ENCODE results near the gene SPDYE1.

SPDYE1 gene

DNA sequence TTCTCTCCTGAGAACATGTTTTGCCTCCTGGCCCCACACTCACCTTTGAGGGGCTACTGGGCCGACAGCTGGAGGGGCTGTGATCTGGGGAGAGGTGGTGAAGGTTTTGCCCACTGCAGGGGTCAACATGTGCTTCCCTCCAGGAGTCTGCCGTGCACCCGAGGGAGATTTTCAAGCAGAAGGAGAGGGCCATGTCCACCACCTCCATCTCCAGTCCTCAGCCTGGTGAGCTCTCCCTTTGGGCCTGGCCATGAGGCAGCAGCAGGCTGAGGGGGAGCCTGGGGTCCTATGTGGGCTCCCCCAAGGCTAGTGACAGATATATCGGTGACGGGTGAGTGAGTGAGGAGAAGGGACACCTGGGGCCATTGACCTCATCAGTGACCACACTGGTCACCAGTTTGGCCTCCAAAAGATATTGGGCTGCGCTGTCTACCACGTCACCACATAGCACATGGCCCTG is 61.1 kb downstream of the SPDYE1 start:
- H3K9me3 ChIP-seq (replicated peaks; ENCODE audit: low read length): no peaks in the 10 kb centered on the region
- H3K4me3 ChIP-seq (ENCODE audit: low read length): no peak overlapping the region
- no peak overlapping the region for H3K9ac ChIP-seq (ENCODE audit: low read depth, low read length)
- H3K4me2 ChIP-seq (ENCODE audit: low read length): no peak overlapping the region
- peaks cover 82% of the 10 kb centered on the region for H3K36me3 ChIP-seq (ENCODE audit: insufficient read depth, low read length)
- no peaks in the 10 kb centered on the region for H3K4me1 ChIP-seq (ENCODE audit: control insufficient read depth, insufficient read depth, low read length)
- no peaks in the 10 kb centered on the region for H3K27me3 ChIP-seq (ENCODE audit: control insufficient read depth, insufficient read depth, low read length)

DNA sequence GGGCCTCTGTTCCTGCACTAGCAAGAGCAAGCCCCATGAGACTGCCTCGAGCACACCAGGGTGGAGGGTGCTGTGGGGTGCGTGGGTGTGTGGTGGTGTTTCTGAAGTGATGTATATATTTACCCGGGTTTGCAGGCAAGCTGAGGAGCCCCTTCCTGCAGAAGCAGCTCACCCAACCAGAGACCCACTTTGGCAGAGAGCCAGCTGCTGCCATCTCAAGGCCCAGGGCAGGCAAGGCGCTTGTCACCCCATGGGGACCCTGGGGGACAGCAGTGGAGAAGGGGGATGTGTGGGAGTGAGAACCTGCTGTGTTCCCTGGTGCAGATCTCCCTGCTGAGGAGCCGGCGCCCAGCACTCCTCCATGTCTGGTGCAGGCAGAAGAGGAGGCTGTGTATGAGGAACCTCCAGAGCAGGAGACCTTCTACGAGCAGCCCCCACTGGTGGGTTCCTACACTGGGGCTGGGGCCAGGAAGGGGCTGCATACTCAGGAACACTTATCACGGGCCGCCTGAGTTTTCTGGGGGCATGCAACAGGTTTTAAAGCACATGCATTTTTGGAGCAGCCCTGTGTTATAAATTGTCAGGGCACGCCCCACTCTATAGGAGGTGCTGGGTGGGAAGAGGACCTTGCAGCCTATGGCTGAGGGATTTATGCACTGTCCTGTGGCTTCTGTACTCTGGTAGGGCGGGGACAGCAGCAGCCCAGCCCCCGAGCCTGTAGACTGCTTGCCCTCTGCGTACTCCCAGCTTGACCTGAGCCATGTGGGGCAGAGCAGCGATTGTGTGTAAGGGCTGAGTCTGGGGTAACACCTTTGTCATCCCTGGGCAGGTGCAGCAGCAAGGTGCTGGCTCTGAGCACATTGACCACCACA is 61.8 kb downstream of the SPDYE1 start:
- no peaks in the 10 kb centered on the region for H3K4me1 ChIP-seq (ENCODE audit: control insufficient read depth, insufficient read depth, low read length)
- no peak overlapping the region for H3K9ac ChIP-seq (ENCODE audit: low read depth, low read length)
- H3K9me3 ChIP-seq (replicated peaks; ENCODE audit: low read length): no peaks in the 10 kb centered on the region
- no peaks in the 10 kb centered on the region for H3K27me3 ChIP-seq (ENCODE audit: control insufficient read depth, insufficient read depth, low read length)
- H3K4me3 ChIP-seq (ENCODE audit: low read length): no peak overlapping the region
- peaks cover 81% of the 10 kb centered on the region for H3K36me3 ChIP-seq (ENCODE audit: insufficient read depth, low read length)
- no peak overlapping the region for H3K4me2 ChIP-seq (ENCODE audit: low read length)
